GM21360 (cell line): ENCODE data around the gene ADAMTSL5.
"Not testable (repeated sequence)": the region's sequence is repeated elsewhere in the genome, so short reads cannot be mapped to it uniquely, and the experiment has no call there.

ENCODE experiments used
- ATAC-seq: cut with Tn5 transposase; IDR thresholded peaks from one replicate; pipeline ENCODE4 v1.9.1; 2021; ENCODE audit warnings: mild to moderate bottlenecking, moderate library complexity; ENCODE audit not compliant: unreplicated experiment

Gene ADAMTSL5

GRCh38 chr19:1514295-1514661, 1.5 kb upstream of the ADAMTSL5 start:
- no peak for ATAC-seq

DNA sequence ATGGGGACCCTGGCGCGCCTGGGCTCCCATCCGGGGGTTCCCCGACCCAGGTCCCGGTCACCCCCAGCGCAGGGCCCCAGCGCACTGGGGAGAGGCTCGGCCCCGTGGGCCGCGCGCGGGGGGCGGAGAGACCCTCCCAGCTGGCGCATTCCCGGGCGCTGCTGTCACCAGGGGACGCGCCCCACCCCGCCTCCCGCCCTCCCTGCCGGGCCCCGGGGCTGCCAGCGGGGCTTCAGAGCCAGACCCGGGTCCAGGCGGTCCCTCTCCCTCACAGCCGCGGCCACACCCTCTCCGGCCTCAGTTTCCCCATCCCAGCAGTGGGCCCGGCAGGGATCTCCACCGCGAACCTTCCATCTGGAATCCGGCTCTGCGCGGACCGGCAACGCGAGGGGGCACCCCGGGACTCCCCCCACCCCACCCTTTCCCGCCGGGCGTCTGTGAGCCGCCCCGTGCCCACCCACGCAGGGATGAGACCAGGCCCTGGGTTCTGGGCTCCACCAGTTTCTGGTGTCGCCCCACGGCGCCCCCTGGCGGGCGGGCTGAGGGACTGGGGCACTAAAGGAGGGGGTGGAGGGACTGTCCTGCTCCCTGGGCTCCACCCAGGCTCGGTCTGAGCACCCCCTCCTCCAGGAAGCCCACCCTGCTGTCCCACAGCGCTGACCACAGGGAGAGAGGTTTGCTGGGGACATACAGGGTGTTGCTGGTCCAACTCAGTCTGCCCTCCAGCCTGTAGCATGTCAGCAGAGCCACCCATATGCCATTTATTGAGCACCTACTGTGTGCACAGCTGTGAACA, 878 bp upstream of the ADAMTSL5 start:
- no peak for ATAC-seq

DNA sequence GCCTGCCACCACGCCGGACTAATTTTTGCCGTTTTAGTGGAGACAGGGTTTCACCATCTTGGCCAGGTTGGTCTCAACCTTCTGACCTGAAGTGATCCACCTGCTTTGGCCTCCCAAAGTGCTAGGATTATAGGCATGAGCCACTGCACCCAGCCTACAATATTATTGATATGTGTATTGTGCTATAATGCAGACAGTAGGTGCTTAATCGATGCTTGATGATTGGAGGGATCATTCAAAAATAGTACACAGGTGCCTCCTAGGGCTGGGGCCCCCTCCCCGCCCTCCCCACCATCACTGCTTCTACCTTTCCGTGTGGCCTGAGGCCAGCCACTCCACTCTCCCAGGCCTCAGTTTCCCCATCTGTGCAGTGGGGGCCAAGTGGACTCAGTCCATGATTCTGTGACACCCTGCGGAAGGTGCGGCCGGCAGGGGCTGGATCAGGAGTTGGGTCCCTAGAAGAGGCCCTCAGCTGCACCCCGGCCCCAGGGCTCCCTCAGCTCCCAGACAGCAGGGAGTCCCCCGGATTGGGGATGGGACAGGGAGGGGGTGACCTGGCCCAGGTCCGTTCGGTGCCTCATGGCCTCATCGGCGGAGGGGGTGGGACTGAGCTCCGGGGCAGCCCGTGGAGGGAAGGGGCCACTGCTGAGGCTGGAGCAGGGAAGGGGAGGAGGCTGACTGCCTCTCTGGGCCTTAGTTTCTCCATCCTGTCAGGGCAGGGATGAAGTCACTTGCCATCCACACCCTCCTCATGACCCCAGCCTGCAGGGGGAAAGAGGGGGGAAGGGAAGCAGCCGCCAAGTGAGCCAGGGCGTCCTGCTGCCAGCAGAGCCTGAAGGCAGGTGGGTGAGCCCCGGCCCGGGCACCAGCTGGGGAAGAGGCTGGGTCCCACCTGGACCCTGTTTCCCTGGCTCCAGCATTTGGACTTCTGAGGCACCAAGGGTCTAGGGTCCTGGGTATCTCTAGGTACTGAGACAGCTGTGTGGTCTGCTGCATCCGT, 1.2 kb downstream of the ADAMTSL5 start:
- no peak for ATAC-seq

- no peak for ATAC-seq
Observed at GRCh38 chr19:1510807-1511206, 2.0 kb downstream of the ADAMTSL5 start.

GRCh38 chr19:1510442-1510806, 2.4 kb downstream of the ADAMTSL5 start:
- ATAC-seq: no peak

GRCh38 chr19:1509602-1510441, 3.0 kb downstream of the ADAMTSL5 start:
- ATAC-seq: no peak

- no peak for ATAC-seq
Observed at GRCh38 chr19:1508507-1508856, 4.3 kb downstream of the ADAMTSL5 start.

DNA sequence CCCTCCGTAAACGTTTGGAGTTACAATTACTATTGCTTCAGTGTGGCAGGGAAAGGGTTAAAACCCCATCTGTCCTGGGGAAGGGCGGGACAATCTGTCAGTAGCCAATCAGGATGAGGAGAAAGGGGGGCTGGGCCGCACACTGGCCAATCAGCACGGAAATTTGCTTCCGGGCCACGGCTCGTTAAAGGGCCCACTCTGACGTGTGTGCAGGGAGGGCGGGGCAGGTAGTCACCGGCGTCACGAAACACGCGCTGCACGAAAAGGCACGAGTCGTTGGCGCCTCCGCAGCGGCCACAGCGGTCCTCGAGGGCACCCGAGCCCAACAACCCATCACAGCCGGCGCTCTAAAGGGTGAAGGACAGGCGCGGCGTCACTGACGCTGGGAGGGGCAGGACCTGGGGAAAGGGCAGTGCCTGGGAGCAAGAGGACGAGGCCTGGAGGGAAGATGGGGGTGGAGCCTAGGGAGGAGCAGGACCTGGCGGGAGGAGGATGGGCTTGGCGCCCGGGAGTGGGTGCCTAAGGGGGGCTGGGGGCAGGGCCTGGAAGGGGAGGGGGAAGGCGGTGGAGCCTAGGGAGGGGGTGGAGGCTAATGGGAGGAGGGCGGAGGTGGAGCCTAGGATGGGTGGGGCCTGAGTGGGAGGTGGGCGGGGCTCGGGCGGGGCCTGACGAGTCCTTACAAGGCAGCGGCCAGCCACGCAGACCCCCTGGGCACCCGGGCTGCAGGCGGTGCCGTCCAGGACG, 4.9 kb downstream of the ADAMTSL5 start:
- no peak for ATAC-seq

- no peak for ATAC-seq
Observed at GRCh38 chr19:1507192-1507660, 5.6 kb downstream of the ADAMTSL5 start.

DNA sequence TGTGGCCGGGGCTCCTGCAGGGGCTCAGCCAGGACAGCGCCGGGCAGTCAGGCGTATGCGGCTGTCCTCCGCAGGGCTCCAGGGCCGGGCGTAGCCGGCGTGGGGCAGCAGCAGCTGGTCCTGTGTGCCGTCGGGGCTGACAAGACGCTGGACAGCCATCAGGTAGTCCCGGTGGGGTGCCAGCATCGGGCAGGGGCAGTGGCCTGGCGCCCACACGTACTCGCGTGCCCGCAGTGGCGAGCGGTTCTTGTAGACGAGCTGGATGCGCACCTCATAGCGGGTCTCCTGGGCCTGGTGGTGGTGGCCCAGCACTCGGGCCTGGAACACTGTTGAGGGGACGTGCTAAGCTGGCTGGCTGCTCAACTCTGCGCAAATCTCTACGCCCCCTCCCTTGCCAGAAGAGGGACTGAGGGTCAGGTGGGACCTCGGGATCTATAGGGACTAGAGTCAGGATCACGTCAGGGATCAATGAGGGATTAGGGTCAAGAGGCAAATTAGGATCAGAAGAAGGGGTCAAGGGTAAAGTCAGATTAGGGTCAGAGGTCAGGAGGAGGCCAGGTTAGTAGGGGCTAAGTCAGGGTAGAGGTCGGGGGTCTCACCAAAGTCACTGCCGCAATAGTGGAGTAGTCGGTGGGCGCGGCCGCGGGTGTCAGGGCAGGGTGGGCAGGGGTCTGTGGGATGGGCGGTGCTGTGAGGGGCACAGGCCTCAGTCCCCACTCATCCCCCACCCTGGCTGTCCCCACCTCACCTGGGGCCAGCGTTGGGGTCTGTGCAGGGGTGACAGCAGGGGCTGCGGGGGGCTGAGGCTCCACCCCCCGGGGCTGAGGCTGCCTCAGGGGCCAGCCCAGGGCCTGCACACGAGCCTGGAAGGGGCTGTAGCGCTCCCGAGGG, 6.6 kb downstream of the ADAMTSL5 start:
- ATAC-seq: no peak

DNA sequence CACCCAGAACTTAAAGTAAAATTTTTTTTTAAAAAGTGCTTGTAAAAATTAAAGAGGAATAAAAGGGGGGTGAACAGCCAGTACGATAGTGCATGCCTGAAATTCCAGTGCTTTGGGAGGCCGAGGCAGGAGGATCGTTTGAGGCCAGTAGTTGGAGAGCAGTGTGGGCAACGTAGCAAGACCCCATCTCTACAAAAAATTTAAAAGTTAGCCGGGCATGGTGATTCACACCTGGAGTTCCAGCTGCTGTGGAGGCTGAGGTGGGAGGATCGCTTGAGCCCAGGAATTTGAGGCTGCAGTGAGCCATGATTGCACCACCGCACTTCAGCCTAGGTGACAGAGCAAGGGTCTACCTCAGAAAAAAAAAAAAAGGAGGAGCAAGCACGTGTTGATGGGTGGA, 7.8 kb downstream of the ADAMTSL5 start:
- no peak for ATAC-seq

- no peak for ATAC-seq
Observed at GRCh38 chr19:1503925-1504773, 8.7 kb downstream of the ADAMTSL5 start.

- ATAC-seq: no peak
Observed at GRCh38 chr19:1503089-1503924, 9.5 kb downstream of the ADAMTSL5 start.

DNA sequence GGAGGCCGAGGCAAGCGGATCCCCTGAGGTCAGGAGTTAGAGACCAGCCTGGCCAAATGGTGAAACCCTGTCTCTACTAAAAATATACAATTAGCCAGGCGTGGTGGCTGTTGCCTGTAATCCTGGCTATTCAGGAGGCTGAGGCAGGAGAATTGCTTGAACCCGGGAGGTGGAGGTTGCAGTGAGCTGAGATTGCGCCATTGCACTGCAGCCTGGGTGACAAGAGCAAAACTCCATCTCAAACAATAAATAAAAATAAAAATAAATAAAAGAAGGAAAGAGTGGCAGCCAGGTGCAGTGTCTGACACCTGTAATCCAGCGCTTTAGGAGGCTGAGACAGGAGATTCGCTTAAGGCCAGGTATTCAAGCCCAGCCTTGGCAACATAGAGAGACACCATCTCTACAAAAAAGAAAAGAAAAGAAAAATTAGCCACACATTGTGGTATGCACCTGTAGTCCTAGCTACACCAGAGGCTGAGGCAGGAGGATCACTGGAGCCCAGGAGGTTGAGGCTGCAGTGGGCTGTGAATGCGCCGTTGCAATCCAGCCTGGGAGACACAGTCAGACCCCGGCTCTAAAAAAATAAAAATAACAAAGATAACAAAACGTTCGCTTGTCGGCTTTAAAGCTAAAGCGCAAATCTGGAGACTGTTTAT, 10.3 kb downstream of the ADAMTSL5 start:
- no peak for ATAC-seq

DNA sequence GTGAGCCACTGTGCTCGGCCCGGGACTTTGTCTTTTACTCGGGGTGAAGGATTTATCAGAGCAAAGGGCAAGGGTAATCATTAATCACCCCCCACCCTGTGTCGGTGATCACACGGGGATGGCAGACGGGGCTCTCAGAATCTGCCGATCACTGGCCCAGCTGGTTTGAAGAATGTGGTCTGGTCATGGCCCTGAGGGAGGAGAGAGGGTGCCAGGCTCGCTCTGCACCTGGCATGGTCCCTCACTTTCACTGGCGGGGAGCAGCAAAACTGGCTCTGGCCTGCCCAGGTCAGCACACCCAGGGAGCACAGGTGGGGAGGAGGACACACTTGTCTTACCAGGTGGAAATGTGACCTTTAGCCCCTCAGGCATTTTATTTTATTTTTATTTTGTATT, 11.6 kb downstream of the ADAMTSL5 start:
- ATAC-seq: no peak

GRCh38 chr19:1499231-1499630, 13.6 kb downstream of the ADAMTSL5 start:
- ATAC-seq: not testable (repeated sequence)
